ENCODE results near the gene ANO2. TPM values are rescaled to one million over a fixed set of nuclear protein-coding genes. Genes with fewer than 3 reads are reported as not detected.
"Not testable (repeated sequence)": the region's sequence is repeated elsewhere in the genome, so short reads cannot be mapped to it uniquely, and the experiment has no call there.

The ANO2 gene
- polyA plus RNA-seq, 1 donor = 3.9 TPM

GRCh38 chr12:5718680-5719079 lies 226.4 kb downstream of the ANO2 start:
- no peak for DNase-seq

- no peak for DNase-seq
Measured at GRCh38 chr12:5718073-5718472, 227.0 kb downstream of the ANO2 start.

- no peak for DNase-seq
Measured at GRCh38 chr12:5716976-5717375, 228.1 kb downstream of the ANO2 start.

GRCh38 chr12:5716201-5716600 lies 228.9 kb downstream of the ANO2 start:
- DNase-seq = peak; percentile 40

GRCh38 chr12:5715021-5715420 lies 230.0 kb downstream of the ANO2 start:
- DNase-seq = no peak

GRCh38 chr12:5713599-5714081 lies 231.4 kb downstream of the ANO2 start:
- peak; percentile 26 for DNase-seq

- no peak for DNase-seq
Measured at GRCh38 chr12:5710260-5710878, 234.7 kb downstream of the ANO2 start.

- no peak for DNase-seq
Measured at GRCh38 chr12:5708371-5708770, 236.7 kb downstream of the ANO2 start.

- no peak for DNase-seq
Measured at GRCh38 chr12:5706247-5706646, 238.8 kb downstream of the ANO2 start.

- DNase-seq = no peak
Measured at GRCh38 chr12:5705791-5706190, 239.3 kb downstream of the ANO2 start.

GRCh38 chr12:5694759-5695409 lies 250.2 kb downstream of the ANO2 start:
- DNase-seq = no peak

- no peak for DNase-seq
Measured at GRCh38 chr12:5692850-5693249, 252.2 kb downstream of the ANO2 start.

GRCh38 chr12:5691943-5692342 lies 253.1 kb downstream of the ANO2 start:
- no peak for DNase-seq

GRCh38 chr12:5690240-5690639 lies 254.8 kb downstream of the ANO2 start:
- no peak for DNase-seq

GRCh38 chr12:5689773-5690172 lies 255.3 kb downstream of the ANO2 start:
- no peak for DNase-seq

GRCh38 chr12:5688226-5688625 lies 256.8 kb downstream of the ANO2 start:
- DNase-seq = no peak

GRCh38 chr12:5685935-5686334 lies 259.1 kb downstream of the ANO2 start:
- DNase-seq = no peak

GRCh38 chr12:5684989-5685388 lies 260.1 kb downstream of the ANO2 start:
- DNase-seq = no peak

GRCh38 chr12:5682581-5682980 lies 262.5 kb downstream of the ANO2 start:
- DNase-seq = no peak

GRCh38 chr12:5678176-5678575 lies 266.9 kb downstream of the ANO2 start:
- no peak for DNase-seq

- not testable (repeated sequence) for DNase-seq
Measured at GRCh38 chr12:5669624-5670023, 275.4 kb downstream of the ANO2 start.

- no peak for DNase-seq
Measured at GRCh38 chr12:5665615-5666014, 279.4 kb downstream of the ANO2 start.

GRCh38 chr12:5661811-5662210 lies 283.2 kb downstream of the ANO2 start:
- peak; percentile 39 for DNase-seq

- DNase-seq = no peak
Measured at GRCh38 chr12:5660238-5660637, 284.8 kb downstream of the ANO2 start.

All from hindlimb muscle (tissue), 1 donor.